Measurements from ENCODE around the gene TMPRSS2.

Gene TMPRSS2

GRCh38 chr21:41428847-41429246 lies 79.1 kb downstream of the TMPRSS2 start:
- TF ChIP-seq, protein P1, sequence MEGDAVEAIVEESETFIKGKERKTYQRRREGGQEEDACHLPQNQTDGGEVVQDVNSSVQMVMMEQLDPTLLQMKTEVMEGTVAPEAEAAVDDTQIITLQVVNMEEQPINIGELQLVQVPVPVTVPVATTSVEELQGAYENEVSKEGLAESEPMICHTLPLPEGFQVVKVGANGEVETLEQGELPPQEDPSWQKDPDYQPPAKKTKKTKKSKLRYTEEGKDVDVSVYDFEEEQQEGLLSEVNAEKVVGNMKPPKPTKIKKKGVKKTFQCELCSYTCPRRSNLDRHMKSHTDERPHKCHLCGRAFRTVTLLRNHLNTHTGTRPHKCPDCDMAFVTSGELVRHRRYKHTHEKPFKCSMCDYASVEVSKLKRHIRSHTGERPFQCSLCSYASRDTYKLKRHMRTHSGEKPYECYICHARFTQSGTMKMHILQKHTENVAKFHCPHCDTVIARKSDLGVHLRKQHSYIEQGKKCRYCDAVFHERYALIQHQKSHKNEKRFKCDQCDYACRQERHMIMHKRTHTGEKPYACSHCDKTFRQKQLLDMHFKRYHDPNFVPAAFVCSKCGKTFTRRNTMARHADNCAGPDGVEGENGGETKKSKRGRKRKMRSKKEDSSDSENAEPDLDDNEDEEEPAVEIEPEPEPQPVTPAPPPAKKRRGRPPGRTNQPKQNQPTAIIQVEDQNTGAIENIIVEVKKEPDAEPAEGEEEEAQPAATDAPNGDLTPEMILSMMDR (IDR thresholded peaks at IDR 0.05; ENCODE audit: low read length), result no peak
- TF ChIP-seq EZH2phosphoT487 (IDR thresholded peaks at IDR 0.05; ENCODE audit: low read length), result no peak
- TF ChIP-seq EZH2 (optimal IDR thresholded peaks at IDR 0.05; ENCODE audit: low read depth, low read length), result no peak
- Histone ChIP-seq H3K36me3 (replicated peaks; ENCODE audit: insufficient read depth, low read length) (no peaks in the 10 kb centered on the region), H3K79me2 (ENCODE audit: low read length) (no peaks in the 10 kb centered on the region), H3F3A (ENCODE audit: insufficient read depth, low read length) (peaks cover 7% of the 10 kb centered on the region; the same call in 1 of the 2 replicates), H4K20me1 (ENCODE audit: insufficient read depth, low read length) (no peaks in the 10 kb centered on the region), H3K9ac (ENCODE audit: low read length) (no peak overlapping the region), H3K4me2 (ENCODE audit: low read depth, low read length) (no peak overlapping the region), H3K9me3 (replicated peaks; ENCODE audit: insufficient read depth, low read length) (no peaks in the 10 kb centered on the region), H3K27me3 (replicated peaks; ENCODE audit: insufficient read depth, low read length) (no peaks in the 10 kb centered on the region), H3K27ac (ENCODE audit: low read length) (no peak overlapping the region), H2AFZ (ENCODE audit: low read length) (no peak overlapping the region), H3K4me3 (ENCODE audit: low read length) (no peak overlapping the region), H3K4me1 (ENCODE audit: low read length) (peaks cover 4% of the 10 kb centered on the region; the same call in 1 of the 2 replicates), H3K9me2 (replicated peaks; ENCODE audit: insufficient read depth, low read length) (no peaks in the 10 kb centered on the region)
- DNase-seq, result no peak

DNA sequence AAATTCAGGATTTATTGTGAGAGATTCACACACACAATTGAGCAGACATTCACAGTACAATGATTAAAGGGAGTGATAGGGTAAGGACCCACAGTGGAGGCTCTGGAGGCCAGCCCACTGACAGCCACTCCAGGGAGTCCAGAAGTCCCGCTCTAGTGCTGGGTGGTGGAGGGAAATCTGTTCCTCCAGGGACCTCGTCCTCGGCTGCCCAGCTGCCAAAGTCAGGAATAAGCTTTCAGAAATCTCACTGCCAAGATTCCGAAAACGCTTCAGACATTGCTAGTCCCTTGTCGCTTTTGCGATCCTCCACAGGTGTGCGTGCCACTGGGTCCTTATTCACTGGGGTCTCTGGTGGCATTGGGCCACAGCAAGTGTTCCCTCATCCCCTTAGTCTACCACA lies 79.6 kb downstream of the TMPRSS2 start:
- H3K79me2 ChIP-seq (ENCODE audit: low read length), result no peaks in the 10 kb centered on the region
- no peaks in the 10 kb centered on the region for H3K9me3 ChIP-seq (replicated peaks; ENCODE audit: insufficient read depth, low read length)
- no peak overlapping the region for H3K27ac ChIP-seq (ENCODE audit: low read length)
- TF ChIP-seq EZH2phosphoT487 (IDR thresholded peaks at IDR 0.05; ENCODE audit: low read length), result no peak
- no peak for TF ChIP-seq EZH2 (optimal IDR thresholded peaks at IDR 0.05; ENCODE audit: low read depth, low read length)
- TF ChIP-seq, protein P1 (IDR thresholded peaks at IDR 0.05; ENCODE audit: low read length), result no peak
- no peaks in the 10 kb centered on the region for H4K20me1 ChIP-seq (ENCODE audit: insufficient read depth, low read length)
- no peak overlapping the region for H3K9ac ChIP-seq (ENCODE audit: low read length)
- no peak overlapping the region for H3K4me2 ChIP-seq (ENCODE audit: low read depth, low read length)
- H3K27me3 ChIP-seq (replicated peaks; ENCODE audit: insufficient read depth, low read length), result no peaks in the 10 kb centered on the region
- no peaks in the 10 kb centered on the region for H3K9me2 ChIP-seq (replicated peaks; ENCODE audit: insufficient read depth, low read length)
- no peak overlapping the region for H2AFZ ChIP-seq (ENCODE audit: low read length)
- H3F3A ChIP-seq (ENCODE audit: insufficient read depth, low read length), result peaks cover 7% of the 10 kb centered on the region; the same call in 1 of the 2 replicates
- peaks cover 4% of the 10 kb centered on the region; the same call in 1 of the 2 replicates for H3K4me1 ChIP-seq (ENCODE audit: low read length)
- DNase-seq, result no peak
- H3K4me3 ChIP-seq (ENCODE audit: low read length), result no peak overlapping the region
- no peaks in the 10 kb centered on the region for H3K36me3 ChIP-seq (replicated peaks; ENCODE audit: insufficient read depth, low read length)

DNA sequence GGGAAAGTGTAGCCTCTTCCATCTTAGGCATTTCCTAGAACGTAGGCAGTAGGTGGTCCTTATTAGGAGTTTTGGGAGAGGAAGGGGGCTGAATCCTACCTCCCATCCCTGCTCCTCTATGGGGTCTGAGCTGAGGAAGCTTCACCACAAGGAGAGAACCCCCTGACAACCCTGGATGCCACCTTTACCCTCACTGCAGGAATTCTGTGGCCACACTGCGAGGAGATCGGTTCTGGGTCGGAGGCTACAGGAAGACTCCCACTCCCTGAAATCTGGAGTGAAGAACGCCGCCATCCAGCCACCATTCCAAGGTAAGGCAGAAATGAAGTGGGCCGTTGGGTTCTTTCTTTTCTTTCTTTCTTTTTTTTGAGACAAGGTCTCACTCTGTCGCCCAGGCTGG lies 80.4 kb downstream of the TMPRSS2 start:
- Histone ChIP-seq H3K27me3 (replicated peaks; ENCODE audit: insufficient read depth, low read length) (no peaks in the 10 kb centered on the region), H3K36me3 (replicated peaks; ENCODE audit: insufficient read depth, low read length) (no peaks in the 10 kb centered on the region), H3K9ac (ENCODE audit: low read length) (no peak overlapping the region), H3K9me3 (replicated peaks; ENCODE audit: insufficient read depth, low read length) (no peaks in the 10 kb centered on the region), H2AFZ (ENCODE audit: low read length) (no peak overlapping the region), H3F3A (ENCODE audit: insufficient read depth, low read length) (peaks cover 7% of the 10 kb centered on the region; the same call in 1 of the 2 replicates), H3K4me1 (ENCODE audit: low read length) (peaks cover 4% of the 10 kb centered on the region; the same call in 1 of the 2 replicates), H4K20me1 (ENCODE audit: insufficient read depth, low read length) (no peaks in the 10 kb centered on the region), H3K4me2 (ENCODE audit: low read depth, low read length) (no peak overlapping the region), H3K4me3 (ENCODE audit: low read length) (no peak overlapping the region), H3K9me2 (replicated peaks; ENCODE audit: insufficient read depth, low read length) (no peaks in the 10 kb centered on the region), H3K27ac (ENCODE audit: low read length) (no peak overlapping the region), H3K79me2 (ENCODE audit: low read length) (no peaks in the 10 kb centered on the region)
- no peak for DNase-seq
- TF ChIP-seq, protein P1 (IDR thresholded peaks at IDR 0.05; ENCODE audit: low read length), result no peak
- TF ChIP-seq EZH2 (optimal IDR thresholded peaks at IDR 0.05; ENCODE audit: low read depth, low read length) (no peak), EZH2phosphoT487 (IDR thresholded peaks at IDR 0.05; ENCODE audit: low read length) (no peak)

Measured in MM.1S (cell line).